Astrocyte of the spinal cord (primary cell): ENCODE results near the gene ZNF341.
A peak's percentile ranks its signal among the peaks of the same experiment; 100 is the strongest.

Experiments
- DNase-seq: peaks from one replicate; pipeline ENCODE4 v3.0.0; 2011; ENCODE audit warnings: low read depth, low spot score
- H3K4me3 ChIP-seq: 2 replicates; pipeline ENCODE4 v1.5.1; 2011; ENCODE audit warnings: low read depth, mild to moderate bottlenecking, low read length, moderate library complexity
- in situ Hi-C: cut with HindIII; loops from 2 replicates; pipeline ENCODE4 v1.10.0; 2017; ENCODE audit warnings: low sequenced_read_pairs
- TF ChIP-seq, protein P1 (sequence below): IDR thresholded peaks from 2 replicates; pipeline ENCODE4 v1.5.1; 2012; ENCODE audit warnings: low read depth, mild to moderate bottlenecking, low read length, inconsistent platforms

Gene ZNF341

DNA sequence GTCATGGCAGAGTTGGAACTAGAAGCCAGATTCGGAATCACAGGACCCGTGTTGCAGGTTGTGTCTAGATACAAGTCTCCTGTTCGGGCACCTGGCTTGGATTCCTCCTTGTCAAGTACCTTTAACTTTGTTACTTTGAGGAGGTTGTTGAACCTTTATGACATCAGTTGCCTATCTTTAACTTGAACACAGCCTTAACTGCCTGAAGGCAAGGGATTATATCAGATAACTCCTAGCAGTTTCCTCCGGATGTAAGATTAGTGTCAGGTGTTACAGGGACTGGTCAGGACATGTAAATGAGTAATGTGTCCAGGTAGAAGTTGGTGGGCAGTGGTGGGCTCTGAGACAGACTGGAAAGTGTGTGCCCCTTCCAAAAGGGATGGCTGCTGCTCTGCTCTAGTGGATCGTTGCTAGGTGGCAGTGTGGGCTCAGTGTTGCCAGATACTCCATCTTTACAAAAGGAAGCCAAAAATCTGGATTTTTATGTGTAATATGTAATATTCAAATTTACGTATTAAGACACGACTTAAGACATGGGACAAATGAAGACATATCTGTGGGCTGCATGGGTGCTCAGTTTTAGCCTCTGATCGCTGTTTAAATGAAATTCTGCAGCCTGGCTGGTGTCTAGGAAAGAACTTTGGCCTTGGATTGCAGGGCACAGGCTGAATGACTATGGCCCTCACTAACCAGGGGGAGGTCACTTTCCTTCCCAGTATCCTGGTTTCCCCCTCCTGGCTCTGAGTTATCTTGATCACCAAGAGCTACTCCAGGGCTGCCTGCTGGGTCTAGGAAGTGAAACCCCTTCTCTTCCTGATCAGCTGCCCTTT is 106.5 kb downstream of the ZNF341 start:
- in situ Hi-C loops, result no loop called here
- TF ChIP-seq, protein P1, sequence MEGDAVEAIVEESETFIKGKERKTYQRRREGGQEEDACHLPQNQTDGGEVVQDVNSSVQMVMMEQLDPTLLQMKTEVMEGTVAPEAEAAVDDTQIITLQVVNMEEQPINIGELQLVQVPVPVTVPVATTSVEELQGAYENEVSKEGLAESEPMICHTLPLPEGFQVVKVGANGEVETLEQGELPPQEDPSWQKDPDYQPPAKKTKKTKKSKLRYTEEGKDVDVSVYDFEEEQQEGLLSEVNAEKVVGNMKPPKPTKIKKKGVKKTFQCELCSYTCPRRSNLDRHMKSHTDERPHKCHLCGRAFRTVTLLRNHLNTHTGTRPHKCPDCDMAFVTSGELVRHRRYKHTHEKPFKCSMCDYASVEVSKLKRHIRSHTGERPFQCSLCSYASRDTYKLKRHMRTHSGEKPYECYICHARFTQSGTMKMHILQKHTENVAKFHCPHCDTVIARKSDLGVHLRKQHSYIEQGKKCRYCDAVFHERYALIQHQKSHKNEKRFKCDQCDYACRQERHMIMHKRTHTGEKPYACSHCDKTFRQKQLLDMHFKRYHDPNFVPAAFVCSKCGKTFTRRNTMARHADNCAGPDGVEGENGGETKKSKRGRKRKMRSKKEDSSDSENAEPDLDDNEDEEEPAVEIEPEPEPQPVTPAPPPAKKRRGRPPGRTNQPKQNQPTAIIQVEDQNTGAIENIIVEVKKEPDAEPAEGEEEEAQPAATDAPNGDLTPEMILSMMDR, result peak; percentile 14
- DNase-seq, result no peak
- H3K4me3 ChIP-seq, result no peak overlapping the region

DNA sequence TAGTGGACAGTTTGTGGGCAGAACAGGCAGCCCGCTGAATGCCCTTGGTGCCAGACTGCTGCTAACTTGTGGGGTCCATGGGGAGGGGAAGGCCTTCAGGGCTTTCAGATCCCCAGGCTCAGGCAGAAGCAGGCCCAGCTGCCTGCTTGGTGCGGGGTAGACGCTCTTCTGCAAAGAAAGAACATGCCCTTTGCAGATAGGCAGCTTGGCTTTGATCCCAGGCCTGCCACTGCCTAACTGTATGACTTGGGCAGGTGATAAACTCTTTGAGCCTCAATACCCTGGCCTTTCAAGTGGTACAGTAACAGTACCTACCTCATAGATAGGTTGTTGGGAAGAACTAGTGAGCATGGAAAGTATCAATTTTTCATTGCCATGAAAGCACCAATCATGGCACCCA is 107.8 kb downstream of the ZNF341 start:
- in situ Hi-C loops, result no loop called here
- no peak for DNase-seq
- TF ChIP-seq, protein P1, result no peak
- H3K4me3 ChIP-seq, result no peak overlapping the region

DNA sequence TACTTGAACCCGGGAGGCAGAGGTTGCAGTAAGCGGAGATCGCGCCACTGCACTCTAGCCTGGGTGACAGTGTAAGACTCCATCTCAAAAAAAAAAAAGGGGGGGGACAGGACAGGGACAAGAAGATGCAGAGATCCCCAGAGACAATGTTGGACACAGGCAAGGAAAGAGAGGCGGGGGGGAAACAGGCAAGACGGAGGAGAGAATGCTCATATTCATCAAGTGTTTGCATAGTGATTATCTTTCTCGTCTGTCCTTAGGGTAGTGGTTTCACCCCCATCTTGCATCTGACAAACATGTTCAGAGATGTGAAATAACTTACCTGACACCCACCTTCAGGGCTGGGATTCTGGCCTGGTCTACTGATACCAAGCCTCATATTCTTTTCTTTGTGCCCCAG is 108.4 kb downstream of the ZNF341 start:
- in situ Hi-C loops, result no loop called here
- DNase-seq, result no peak
- H3K4me3 ChIP-seq, result no peak overlapping the region
- TF ChIP-seq, protein P1, result no peak

DNA sequence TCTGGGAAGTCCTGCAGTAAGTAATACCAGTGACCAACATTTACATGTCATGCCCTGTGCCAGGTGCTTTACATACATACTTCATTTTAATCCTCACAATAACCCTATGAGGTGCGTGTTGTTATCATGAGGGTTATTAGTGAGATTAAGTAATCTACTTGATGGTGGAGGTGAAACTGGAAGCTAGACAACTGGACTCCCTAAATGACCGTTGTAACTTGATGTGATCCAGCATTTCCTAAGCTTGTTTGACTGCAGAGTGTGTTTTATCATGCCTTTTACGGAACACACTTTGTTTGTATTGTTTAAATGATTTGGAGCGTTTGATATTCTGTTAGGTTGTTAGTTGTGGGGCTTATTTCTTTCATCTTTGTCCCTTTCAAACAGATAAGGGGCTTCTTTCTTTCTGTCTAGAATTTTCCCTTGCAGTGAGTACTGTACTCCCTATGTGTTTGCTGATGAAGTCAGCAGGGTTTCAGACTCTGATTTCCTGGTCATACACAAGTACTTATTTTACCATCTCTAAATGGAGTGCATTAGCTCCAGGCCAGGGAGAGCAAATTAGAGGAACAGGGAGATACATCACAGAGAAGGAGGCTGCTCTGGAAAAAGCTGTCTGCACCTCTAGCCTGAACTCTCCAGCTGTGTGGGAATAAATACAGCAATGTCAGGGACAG is 109.1 kb downstream of the ZNF341 start:
- in situ Hi-C loops, result no loop called here
- H3K4me3 ChIP-seq, result no peak overlapping the region
- TF ChIP-seq, protein P1, result no peak
- DNase-seq, result no peak

DNA sequence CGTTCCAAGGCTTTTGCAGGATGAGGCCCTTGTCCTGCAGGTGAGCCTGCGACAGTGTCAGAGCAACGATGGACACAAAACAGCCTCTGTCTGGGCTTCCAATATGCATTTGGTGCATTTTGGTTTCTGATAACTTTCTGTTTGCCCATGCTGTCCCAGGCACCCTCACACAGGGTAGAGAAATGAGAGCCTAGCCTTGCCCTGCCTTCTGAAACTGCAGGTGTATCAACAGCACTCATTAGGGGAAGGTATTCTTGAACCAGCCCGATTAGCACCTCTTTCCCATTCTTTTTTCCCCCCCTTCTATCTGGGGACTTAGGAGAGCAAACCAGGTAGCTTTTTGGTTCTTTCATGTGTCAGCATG is 109.6 kb downstream of the ZNF341 start:
- TF ChIP-seq, protein P1, result no peak
- in situ Hi-C loops, result no loop called here
- no peak overlapping the region for H3K4me3 ChIP-seq
- no peak for DNase-seq
